Measurements from ENCODE around the gene RASSF4. TPM values are rescaled to one million over a fixed set of nuclear protein-coding genes. Genes with fewer than 3 reads are reported as not detected.

The RASSF4 gene
- total and polyA plus RNA-seq, 4 donors: 19.5 to 55.4 (median 41.6) TPM

GRCh38 chr10:44914891-44915290, 44.7 kb upstream of the RASSF4 start:
- Histone ChIP-seq H3K9me3 (ENCODE audit: control insufficient read depth in 4 of 4, insufficient read depth in 3 of 4, low read length in 3 of 4) (no peaks in the 10 kb centered on the region), H3K27ac (ENCODE audit: low read depth in 1 of 2, low read length in 1 of 2) (no peak overlapping the region), H3K36me3 (ENCODE audit: control insufficient read depth in 4 of 4, insufficient read depth in 4 of 4, low read length in 4 of 4) (no peaks in the 10 kb centered on the region), H3K27me3 (ENCODE audit: control insufficient read depth in 3 of 3, insufficient read depth in 3 of 3, low read length in 2 of 3) (no peaks in the 10 kb centered on the region), H3K4me1 (ENCODE audit: control insufficient read depth in 5 of 5, insufficient read depth in 5 of 5, low read length in 5 of 5) (peaks cover 0 to 19% (median 15%) of the 10 kb centered on the region in 5 donors), H3K9ac (ENCODE audit: insufficient read depth in 1 of 2, low read length in 2 of 2) (no peak overlapping the region), H3K4me3 (no peak overlapping the region)
- TF ChIP-seq CTCF (IDR thresholded peaks at IDR 0.05; ENCODE audit: control extremely low read depth, extremely low read depth): no peak
- 73 to 86% methylated on average over 2 of the region's 2 CpGs for WGBS, 2 donors
- ATAC-seq (ENCODE audit: insufficient read depth, low FRiP score) (no peak), DNase-seq (no peak)

GRCh38 chr10:44916429-44916828, 43.2 kb upstream of the RASSF4 start:
- DNase-seq (no peak), ATAC-seq (ENCODE audit: insufficient read depth, low FRiP score) (no peak)
- H3K27me3 ChIP-seq (ENCODE audit: control insufficient read depth in 3 of 3, insufficient read depth in 3 of 3, low read length in 2 of 3): no peaks in the 10 kb centered on the region
- no peak for TF ChIP-seq CTCF (IDR thresholded peaks at IDR 0.05; ENCODE audit: control extremely low read depth, extremely low read depth)
- WGBS, 2 donors: 90 to 93% methylated on average over 2 of the region's 2 CpGs
- H3K4me1 ChIP-seq (ENCODE audit: control insufficient read depth in 5 of 5, insufficient read depth in 5 of 5, low read length in 5 of 5): peaks cover 0 to 15% (median 10%) of the 10 kb centered on the region in 5 donors
- no peak overlapping the region for H3K4me3 ChIP-seq
- H3K36me3 ChIP-seq (ENCODE audit: control insufficient read depth in 4 of 4, insufficient read depth in 4 of 4, low read length in 4 of 4): no peaks in the 10 kb centered on the region
- H3K9me3 ChIP-seq (ENCODE audit: control insufficient read depth in 4 of 4, insufficient read depth in 3 of 4, low read length in 3 of 4): peaks cover 0 to 2% (median 0%) of the 10 kb centered on the region in 4 donors
- no peak overlapping the region for H3K27ac ChIP-seq (ENCODE audit: low read depth in 1 of 2, low read length in 1 of 2)
- H3K9ac ChIP-seq (ENCODE audit: insufficient read depth in 1 of 2, low read length in 2 of 2): no peak overlapping the region

GRCh38 chr10:44917848-44918247, 41.8 kb upstream of the RASSF4 start:
- H3K9me3 ChIP-seq (ENCODE audit: control insufficient read depth in 4 of 4, insufficient read depth in 3 of 4, low read length in 3 of 4): peaks cover 0 to 2% (median 0%) of the 10 kb centered on the region in 4 donors
- DNase-seq (no peak), ATAC-seq (ENCODE audit: insufficient read depth, low FRiP score) (no peak)
- H3K27me3 ChIP-seq (ENCODE audit: control insufficient read depth in 3 of 3, insufficient read depth in 3 of 3, low read length in 2 of 3): no peaks in the 10 kb centered on the region
- H3K4me1 ChIP-seq (ENCODE audit: control insufficient read depth in 5 of 5, insufficient read depth in 5 of 5, low read length in 5 of 5): peaks cover 0 to 11% (median 7%) of the 10 kb centered on the region in 5 donors
- H3K9ac ChIP-seq (ENCODE audit: insufficient read depth in 1 of 2, low read length in 2 of 2): no peak overlapping the region
- TF ChIP-seq CTCF (IDR thresholded peaks at IDR 0.05; ENCODE audit: control extremely low read depth, extremely low read depth): no peak
- H3K36me3 ChIP-seq (ENCODE audit: control insufficient read depth in 4 of 4, insufficient read depth in 4 of 4, low read length in 4 of 4): no peaks in the 10 kb centered on the region
- no peak overlapping the region for H3K27ac ChIP-seq (ENCODE audit: low read depth in 1 of 2, low read length in 1 of 2)
- 80 to 91% methylated on average over 3 of the region's 3 CpGs for WGBS, 2 donors
- no peak overlapping the region for H3K4me3 ChIP-seq

GRCh38 chr10:44920252-44920651, 39.4 kb upstream of the RASSF4 start:
- H3K36me3 ChIP-seq (ENCODE audit: control insufficient read depth in 4 of 4, insufficient read depth in 4 of 4, low read length in 4 of 4): no peaks in the 10 kb centered on the region
- H3K4me3 ChIP-seq: no peak overlapping the region
- peaks cover 0 to 6% (median 0%) of the 10 kb centered on the region in 5 donors for H3K4me1 ChIP-seq (ENCODE audit: control insufficient read depth in 5 of 5, insufficient read depth in 5 of 5, low read length in 5 of 5)
- 88 to 93% methylated on average over 3 of the region's 3 CpGs for WGBS, 2 donors
- no peak overlapping the region for H3K27ac ChIP-seq (ENCODE audit: low read depth in 1 of 2, low read length in 1 of 2)
- DNase-seq: no peak
- no peak for ATAC-seq (ENCODE audit: insufficient read depth, low FRiP score)
- no peak for TF ChIP-seq CTCF (IDR thresholded peaks at IDR 0.05; ENCODE audit: control extremely low read depth, extremely low read depth)
- H3K27me3 ChIP-seq (ENCODE audit: control insufficient read depth in 3 of 3, insufficient read depth in 3 of 3, low read length in 2 of 3): no peaks in the 10 kb centered on the region
- peaks cover 0 to 2% (median 0%) of the 10 kb centered on the region in 4 donors for H3K9me3 ChIP-seq (ENCODE audit: control insufficient read depth in 4 of 4, insufficient read depth in 3 of 4, low read length in 3 of 4)
- no peak overlapping the region for H3K9ac ChIP-seq (ENCODE audit: insufficient read depth in 1 of 2, low read length in 2 of 2)
